Effector memory CD4-positive, alpha-beta T cell (primary cell): ENCODE results near the gene RUNX3.

Experiments used
- DNase-seq, 3 donors: peaks; one replicate each; pipeline ENCODE4 v3.0.0-alpha.2; 2020
- H3K27ac ChIP-seq: 2 replicates; pipeline ENCODE4 v1.7.0; 2013; ENCODE audit warnings: mild to moderate bottlenecking, low read length, moderate library complexity; ENCODE audit not compliant: insufficient read depth, poor library complexity, severe bottlenecking
- H3K27me3 ChIP-seq: replicated peaks from 2 replicates; pipeline ENCODE4 v1.7.0; 2013; ENCODE audit warnings: mild to moderate bottlenecking, low read length; ENCODE audit not compliant: insufficient read depth, control insufficient read depth, poor library complexity, severe bottlenecking
- H3K36me3 ChIP-seq: 2 replicates; pipeline ENCODE4 v1.7.0; 2013; ENCODE audit warnings: mild to moderate bottlenecking, low read length, moderate library complexity; ENCODE audit not compliant: control insufficient read depth, insufficient read depth
- H3K4me1 ChIP-seq: 2 replicates; pipeline ENCODE4 v1.7.0; 2013; ENCODE audit warnings: low read length, mild to moderate bottlenecking; ENCODE audit not compliant: control insufficient read depth, insufficient read depth, poor library complexity, severe bottlenecking
- H3K4me3 ChIP-seq: 2 replicates; pipeline ENCODE4 v1.7.0; 2013; ENCODE audit warnings: low read length, low read depth, mild to moderate bottlenecking; ENCODE audit not compliant: insufficient read depth, poor library complexity, severe bottlenecking
- H3K9me3 ChIP-seq: 2 replicates; pipeline ENCODE4 v1.7.0; 2013; ENCODE audit warnings: mild to moderate bottlenecking, low read length, moderate library complexity; ENCODE audit not compliant: control insufficient read depth

Gene RUNX3

GRCh38 chr1:24963099-24963872, 33.2 kb upstream of the RUNX3 start:
- Histone ChIP-seq H3K27ac (peak overlapping the region; percentile 76), H3K27me3 (no peaks in the 10 kb centered on the region), H3K36me3 (no peaks in the 10 kb centered on the region), H3K9me3 (no peaks in the 10 kb centered on the region), H3K4me1 (peaks cover 35% of the 10 kb centered on the region), H3K4me3 (peak overlapping the region; percentile 24)
- peak in 2 of 3 donors; percentile 7 to 35 for DNase-seq

GRCh38 chr1:24961961-24962861, 32.1 kb upstream of the RUNX3 start:
- H3K27ac ChIP-seq = no peak overlapping the region
- H3K9me3 ChIP-seq = no peaks in the 10 kb centered on the region
- H3K4me1 ChIP-seq = peaks cover 35% of the 10 kb centered on the region
- H3K4me3 ChIP-seq = no peak overlapping the region
- no peaks in the 10 kb centered on the region for H3K27me3 ChIP-seq
- DNase-seq = no peak
- H3K36me3 ChIP-seq = no peaks in the 10 kb centered on the region

GRCh38 chr1:24961334-24961733, 31.3 kb upstream of the RUNX3 start:
- H3K27ac ChIP-seq = no peak overlapping the region
- H3K4me3 ChIP-seq = no peak overlapping the region
- H3K4me1 ChIP-seq = peaks cover 36% of the 10 kb centered on the region
- H3K27me3 ChIP-seq = no peaks in the 10 kb centered on the region
- H3K9me3 ChIP-seq = no peaks in the 10 kb centered on the region
- no peaks in the 10 kb centered on the region for H3K36me3 ChIP-seq
- DNase-seq = no peak

- Histone ChIP-seq H3K4me1 (peaks cover 35% of the 10 kb centered on the region), H3K27me3 (no peaks in the 10 kb centered on the region), H3K36me3 (no peaks in the 10 kb centered on the region), H3K27ac (no peak overlapping the region), H3K9me3 (no peaks in the 10 kb centered on the region), H3K4me3 (no peak overlapping the region)
- DNase-seq = no peak
Observed at GRCh38 chr1:24960071-24960801, 30.2 kb upstream of the RUNX3 start.

GRCh38 chr1:24959623-24959975, 29.5 kb upstream of the RUNX3 start:
- Histone ChIP-seq H3K27me3 (no peaks in the 10 kb centered on the region), H3K9me3 (no peaks in the 10 kb centered on the region), H3K27ac (no peak overlapping the region), H3K36me3 (no peaks in the 10 kb centered on the region), H3K4me3 (no peak overlapping the region), H3K4me1 (peaks cover 36% of the 10 kb centered on the region)
- no peak for DNase-seq

GRCh38 chr1:24958766-24959622, 28.9 kb upstream of the RUNX3 start:
- Histone ChIP-seq H3K4me3 (no peak overlapping the region), H3K36me3 (no peaks in the 10 kb centered on the region), H3K9me3 (no peaks in the 10 kb centered on the region), H3K27me3 (no peaks in the 10 kb centered on the region), H3K27ac (no peak overlapping the region), H3K4me1 (peaks cover 36% of the 10 kb centered on the region)
- DNase-seq = no peak

GRCh38 chr1:24957808-24958752, 28.0 kb upstream of the RUNX3 start:
- Histone ChIP-seq H3K4me3 (no peak overlapping the region), H3K27me3 (no peaks in the 10 kb centered on the region), H3K36me3 (no peaks in the 10 kb centered on the region), H3K9me3 (no peaks in the 10 kb centered on the region), H3K27ac (no peak overlapping the region), H3K4me1 (peaks cover 31% of the 10 kb centered on the region)
- no peak for DNase-seq

GRCh38 chr1:24957016-24957807, 27.1 kb upstream of the RUNX3 start:
- peaks cover 37% of the 10 kb centered on the region for H3K4me1 ChIP-seq
- DNase-seq = no peak
- H3K36me3 ChIP-seq = no peaks in the 10 kb centered on the region
- H3K9me3 ChIP-seq = no peaks in the 10 kb centered on the region
- H3K4me3 ChIP-seq = no peak overlapping the region
- H3K27ac ChIP-seq = no peak overlapping the region
- no peaks in the 10 kb centered on the region for H3K27me3 ChIP-seq
